HG02885 (cell line): ENCODE results near the gene GLDN.

ENCODE experiments used
- ATAC-seq: cut with Tn5 transposase; IDR thresholded peaks from one replicate; pipeline ENCODE4 v1.9.1; 2021; ENCODE audit warnings: mild to moderate bottlenecking; ENCODE audit not compliant: unreplicated experiment, poor library complexity

Gene GLDN

DNA sequence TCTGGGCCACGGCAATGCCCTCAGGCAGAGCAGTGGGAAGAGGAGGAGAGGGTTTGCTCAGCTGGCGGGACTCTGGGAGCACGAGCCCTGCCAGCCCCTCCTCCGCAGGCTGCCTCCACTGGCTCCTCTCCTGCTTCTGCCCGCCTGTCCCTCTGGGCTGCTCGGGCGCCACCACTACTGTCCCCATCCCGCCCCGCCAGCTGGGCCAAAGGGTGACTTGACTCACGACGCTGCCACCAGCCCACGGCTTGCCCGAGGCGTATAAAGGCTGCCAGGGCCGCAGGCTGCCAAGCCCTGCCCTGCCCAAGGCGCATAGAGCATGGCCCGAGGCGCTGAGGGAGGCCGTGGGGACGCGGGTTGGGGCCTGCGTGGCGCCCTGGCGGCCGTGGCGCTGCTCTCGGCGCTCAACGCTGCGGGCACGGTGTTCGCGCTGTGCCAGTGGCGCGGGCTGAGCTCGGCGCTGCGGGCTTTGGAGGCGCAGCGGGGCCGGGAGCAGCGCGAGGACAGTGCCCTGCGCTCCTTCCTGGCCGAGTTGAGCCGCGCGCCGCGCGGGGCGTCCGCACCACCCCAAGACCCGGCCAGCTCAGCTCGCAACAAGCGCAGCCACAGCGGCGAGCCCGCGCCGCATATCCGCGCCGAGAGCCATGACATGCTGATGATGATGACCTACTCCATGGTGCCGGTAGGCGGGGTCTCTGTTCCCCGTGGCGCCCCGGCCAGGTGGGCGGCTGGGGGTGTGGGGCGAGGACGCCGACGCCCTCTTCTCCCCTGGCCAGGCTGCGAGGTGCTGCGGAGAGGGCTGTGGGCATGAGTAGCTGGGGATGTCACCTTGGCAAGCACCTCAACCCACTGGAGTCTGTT, at the start of gene GLDN:
GLDN (plus strand) TSS at position 290 of the 861 bp plus-strand sequence; CDS start at position 320, 30 bp downstream.
- no peak for ATAC-seq

DNA sequence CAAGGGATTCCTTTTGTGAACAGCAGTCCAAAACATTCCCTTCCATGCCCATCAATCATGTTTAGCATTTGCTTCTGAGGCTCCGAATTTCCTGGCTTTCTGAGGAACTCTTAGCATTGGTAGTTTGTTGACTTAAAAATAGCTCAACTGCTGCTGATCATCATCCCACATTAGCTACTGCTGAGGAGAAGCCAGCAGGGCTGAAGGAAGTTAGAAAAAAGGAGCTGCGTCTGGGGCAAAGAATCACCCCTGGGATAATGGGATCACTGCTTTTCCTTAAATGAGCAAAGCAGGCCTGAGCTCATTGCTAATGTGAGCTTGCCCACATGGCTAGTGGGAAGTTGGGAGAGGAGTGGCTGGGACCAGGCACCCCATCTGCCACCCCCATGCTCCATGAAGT, 42.8 kb upstream of the GLDN start:
- no peak for ATAC-seq

DNA sequence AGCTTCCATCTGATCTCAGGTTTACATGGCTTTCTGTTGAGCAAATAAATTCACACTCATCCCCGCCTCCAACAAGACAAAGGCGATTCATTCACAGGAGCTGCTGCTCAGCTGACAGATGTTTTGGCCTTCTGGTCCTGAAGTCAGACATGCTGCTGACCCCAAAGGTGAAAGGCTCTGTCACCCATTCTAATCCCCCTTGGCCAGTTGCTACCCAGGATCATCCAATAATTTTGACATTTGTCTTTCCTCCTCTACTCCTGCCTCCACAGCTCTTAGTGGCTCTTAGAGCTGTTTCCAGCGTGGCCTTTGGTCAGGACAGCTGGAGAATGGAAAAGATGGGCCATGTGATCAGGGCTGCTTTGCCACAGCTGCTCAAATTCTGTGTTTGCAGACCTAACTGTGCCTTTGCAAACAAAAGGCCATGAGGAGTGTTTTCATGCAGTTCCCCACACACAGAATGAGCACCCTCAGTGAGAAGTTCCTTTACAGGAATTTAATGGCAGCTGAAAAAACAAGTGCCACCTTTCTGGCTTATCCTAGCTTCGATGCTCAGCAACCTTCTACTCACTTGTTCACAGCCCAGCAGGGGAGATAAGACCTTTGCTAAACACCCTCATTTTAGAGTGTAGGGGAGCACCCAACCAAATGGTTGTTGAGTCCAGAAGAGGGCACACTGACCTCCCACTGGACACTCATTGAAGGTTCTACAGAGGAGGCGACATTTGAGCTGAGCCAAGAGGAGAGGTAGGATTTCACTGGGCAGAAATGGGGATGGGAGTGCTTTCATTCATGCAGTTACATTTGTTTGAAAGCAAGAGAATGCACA, 42.1 kb upstream of the GLDN start:
- ATAC-seq, result no peak

DNA sequence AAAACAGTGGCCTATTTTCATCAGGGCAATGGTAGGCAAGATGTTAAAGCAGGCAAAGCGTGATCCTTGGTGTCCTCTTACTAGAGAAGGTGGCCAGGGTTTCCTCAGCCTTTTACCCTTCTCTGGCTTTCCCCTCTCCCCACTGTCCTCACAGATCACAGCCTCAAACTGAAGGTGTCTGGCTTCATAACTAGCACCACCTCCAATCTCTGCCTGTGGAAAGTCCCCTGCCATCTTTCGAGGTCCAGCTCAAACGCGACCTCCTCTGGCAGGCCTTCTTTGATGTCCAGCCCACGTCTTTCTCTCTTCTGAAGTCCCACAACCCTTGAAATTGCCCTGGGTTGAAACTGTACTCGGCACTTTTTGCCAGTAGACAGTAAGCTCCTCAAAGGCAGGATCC, 39.0 kb upstream of the GLDN start:
- no peak for ATAC-seq

DNA sequence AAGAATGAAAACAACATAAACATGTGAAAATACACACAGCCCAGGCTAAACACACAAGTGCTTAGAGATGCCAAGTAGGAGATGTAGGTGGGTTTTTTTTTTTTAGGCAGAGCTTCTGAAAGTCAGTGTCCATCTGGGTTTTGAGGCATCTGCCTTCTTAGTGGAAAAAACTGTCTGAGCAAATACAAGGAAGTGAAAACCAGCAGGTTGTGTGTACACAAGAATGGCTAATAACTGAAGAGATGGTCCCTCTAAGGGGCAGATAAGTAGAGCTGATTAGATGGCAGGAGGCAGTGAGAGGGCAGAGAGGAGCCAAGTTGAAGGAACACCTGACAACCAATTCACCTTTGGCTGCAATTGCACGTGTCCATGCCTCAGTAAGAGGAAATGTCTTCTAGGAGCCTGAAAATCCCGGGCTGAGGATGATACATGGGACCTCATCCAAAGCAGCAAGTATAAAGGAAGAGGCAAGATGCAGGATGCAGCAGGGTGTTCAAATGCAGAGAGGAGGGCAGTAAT, 37.9 kb upstream of the GLDN start:
- ATAC-seq, result no peak

DNA sequence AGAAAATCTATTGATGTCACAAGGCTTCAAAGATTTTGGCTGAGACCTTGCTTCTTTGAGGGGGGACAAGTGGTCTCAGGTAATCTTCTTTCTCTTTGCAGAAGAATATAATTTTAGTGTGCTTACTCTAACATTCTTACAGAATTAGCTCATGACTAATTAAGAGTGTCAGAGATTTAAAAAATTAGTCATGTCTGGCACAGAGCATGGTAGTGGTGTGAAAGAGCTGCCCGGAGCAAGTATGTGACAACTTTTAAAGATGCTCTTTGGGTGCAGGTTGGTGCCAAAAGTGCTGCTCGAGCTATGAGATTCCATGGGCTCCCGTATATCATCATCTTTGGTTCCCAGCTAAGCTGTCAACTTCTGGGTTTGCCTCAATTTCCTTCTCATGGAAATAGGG, 34.1 kb upstream of the GLDN start:
- no peak for ATAC-seq

DNA sequence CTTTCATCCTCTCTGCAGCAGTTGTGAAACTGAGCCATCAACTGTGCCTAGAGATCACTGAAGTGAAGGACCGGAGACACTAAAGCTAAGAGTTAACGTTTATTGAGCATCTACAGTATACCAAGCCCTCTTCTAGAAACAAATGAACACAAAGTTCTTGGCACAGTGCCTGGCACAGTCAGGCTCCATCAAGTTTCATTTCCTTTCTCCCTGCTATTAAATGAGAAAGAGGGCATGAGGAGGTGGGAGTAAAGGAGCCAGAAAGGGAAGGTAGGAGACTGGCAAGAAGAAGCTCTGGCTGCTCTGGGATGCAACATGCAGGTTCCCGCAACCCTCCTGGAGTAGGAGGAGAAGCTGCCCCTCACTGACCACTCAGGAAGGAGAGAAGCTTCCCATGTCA, 33.6 kb upstream of the GLDN start:
- no peak for ATAC-seq

DNA sequence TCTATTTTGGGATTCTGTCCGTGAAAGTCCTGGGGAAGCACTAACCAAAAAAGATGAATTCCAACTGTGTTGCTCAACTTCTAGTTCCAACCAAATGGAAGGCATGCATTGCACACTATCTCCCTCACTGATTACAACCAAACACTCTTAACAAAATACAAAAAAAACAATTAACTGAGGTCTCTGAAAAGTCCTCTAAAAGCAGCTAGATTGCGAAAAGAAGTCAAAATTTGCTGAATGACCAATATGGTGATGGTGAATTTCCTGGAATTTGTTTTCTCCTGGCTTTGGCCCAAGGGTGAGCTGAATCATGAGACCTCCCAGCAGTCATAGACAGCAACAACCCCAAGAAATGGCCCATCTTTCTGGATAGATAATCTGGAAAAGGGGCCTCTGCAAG, 31.4 kb upstream of the GLDN start:
- ATAC-seq, result no peak

DNA sequence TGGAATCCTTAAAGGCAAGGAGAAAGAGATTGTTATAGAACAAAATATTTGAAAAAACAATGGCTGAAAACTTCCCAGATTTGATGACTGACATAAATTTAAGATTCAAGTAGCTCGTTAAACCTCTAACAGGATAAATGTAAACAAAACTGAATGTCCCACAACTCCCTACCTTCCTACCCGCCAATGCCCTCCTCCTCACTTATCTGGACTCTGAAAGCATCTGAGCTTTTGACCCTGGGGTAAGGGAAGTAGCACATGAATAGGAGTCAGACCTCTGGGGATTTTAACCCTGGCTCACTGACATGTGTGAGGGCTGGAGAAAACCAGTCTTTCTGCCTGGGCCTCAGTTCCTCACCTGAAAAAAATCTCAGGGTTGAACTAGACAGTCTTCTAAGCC, 29.9 kb upstream of the GLDN start:
- ATAC-seq, result no peak

DNA sequence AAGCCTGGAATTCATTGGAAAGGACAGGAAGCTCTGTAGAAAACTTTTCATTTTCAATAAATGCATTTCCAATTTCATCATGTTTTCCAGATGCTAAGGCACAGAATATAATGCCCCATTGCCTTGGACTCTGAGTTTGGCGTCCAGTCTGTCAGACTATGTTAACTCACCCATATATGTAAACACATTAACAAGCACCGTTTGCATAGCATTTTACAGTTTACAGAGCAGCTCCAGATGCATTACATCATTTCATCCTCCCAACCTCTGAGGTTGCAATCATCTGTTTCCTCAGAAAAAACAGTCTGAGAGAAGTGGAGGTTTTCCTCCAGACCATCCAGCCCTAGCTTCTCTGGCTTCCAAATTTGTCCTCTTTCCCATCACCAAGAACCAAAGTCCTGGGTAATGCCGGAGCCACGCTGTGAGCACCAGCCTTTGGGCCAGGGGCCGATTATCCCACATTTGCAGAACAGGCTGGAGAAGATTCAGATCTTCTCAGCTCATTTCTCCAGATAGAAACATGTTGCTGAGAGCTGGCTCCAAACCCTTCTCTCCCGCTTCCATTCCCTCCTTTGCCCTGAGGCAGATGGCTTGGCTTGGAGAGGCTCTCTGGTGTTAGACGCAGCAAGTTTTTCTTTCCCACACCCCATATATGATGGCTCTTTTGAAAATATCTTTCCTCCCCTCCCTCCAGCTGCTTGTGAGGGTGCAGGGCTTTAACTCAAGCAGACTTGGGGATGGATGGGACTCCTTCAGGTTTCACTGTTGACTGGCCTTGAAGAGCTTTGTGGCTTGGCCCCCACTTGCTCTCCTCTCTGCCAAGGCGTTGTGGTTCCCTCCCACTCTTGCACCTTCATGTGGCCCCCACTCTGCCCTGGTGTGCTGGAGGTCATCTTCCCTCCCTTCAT, 29.0 kb upstream of the GLDN start:
- ATAC-seq, result no peak

DNA sequence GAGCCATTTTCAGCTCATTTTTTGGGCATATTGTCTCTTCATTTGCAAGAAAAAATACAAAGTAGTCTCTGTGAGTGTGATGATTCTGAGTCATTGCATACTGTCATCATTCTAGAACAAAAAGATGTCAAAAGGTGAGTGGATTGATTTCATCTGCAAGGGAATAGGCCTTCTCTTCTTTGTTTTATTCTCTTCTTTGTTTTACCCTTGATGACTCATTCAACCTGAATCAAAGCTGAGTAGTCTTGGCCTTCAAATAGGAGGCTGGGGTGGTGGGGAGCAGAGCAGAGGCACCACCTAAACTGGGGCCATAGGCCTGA, 28.4 kb upstream of the GLDN start:
- ATAC-seq, result no peak

DNA sequence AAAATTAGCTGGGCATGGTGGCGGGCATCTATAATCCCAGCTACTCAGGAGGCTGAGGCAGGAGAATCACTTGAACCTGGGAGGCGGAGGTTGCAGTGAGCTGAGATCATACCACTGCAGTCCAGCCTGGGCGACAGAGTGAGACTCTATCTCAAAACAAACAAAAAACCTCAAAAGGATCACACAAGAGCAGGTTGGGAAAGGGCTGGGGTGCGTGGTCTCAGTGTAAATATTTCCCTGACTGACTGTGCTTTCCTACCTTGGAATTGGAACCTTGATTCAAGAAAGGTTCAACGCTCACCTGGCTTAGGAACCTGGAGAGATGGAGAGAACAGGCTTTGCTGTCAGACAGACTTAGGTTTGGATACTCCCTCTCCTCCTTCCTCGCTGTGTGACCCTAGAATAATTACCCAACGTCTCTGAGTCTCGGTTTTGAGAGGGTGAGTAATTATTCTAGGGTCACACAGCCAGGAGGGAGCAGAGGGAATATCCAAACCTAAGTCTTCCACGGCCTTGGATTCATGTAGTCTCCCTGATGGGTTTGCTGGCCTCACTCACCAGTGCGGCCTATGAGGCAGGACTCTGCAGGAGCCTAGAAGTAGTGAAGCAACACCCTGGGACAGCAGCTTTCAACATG, 27.7 kb upstream of the GLDN start:
- no peak for ATAC-seq

DNA sequence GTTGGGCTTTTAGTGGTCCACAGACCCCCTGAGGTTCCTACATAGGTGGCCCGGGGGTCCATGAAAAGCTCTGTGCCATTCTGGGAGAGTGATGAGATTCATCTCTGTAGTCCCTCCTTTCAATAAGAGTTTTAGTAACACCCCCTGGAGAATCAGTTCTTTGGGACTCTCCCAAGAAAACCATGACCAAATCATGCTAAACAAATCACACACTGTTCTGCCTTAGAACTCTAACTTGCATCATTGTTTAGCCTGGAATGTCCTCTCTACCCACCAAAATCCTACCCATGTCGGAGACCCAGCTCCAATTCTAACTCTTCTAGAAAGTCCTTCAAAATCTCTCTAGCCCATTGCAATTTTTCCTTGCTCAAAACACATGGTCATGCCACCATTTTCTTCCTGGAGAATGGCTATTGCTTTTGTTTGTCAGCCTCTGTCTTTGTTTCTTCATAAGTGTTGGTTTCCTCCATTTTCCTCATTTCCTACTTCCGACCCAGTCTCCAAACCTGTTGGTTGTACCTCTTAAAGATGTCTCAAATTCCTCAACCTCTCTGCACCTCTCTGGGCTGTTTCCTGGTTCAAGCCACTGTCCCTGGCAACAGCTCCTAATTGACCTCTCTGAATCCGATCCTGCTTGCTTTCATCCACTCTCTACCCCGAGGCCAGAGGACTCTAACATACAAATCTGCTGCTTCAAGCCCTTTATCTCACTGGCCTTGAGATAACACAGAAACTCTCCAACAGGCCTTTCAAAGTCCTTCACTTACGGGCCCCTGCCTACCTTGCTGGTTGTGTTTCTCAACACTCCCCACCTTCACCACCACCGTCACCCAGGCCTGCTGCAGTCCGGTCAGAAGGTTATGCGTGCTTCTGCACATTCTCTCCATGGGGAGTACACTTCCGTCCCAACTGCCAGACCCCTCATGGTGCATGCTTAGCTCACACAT, 26.8 kb upstream of the GLDN start:
- ATAC-seq, result no peak

DNA sequence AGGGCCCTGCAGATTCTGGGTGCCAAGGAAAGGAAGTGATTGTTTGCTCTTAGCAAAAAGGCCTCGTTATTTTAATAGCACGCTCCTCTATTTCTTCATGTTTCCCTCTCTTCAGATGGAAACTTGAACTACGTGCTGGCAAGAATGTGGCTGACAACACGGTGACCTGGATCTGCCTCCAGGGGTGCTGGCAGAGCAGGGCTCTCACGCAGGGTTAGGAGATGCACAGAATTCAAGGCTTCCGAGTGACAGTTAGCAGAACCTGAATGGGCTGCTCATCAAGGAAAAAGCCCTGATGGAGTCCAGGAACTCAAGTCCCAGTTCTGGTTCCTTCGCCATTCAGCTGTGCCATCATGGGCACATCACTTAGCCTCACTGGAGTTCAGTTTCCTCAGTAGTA, 25.7 kb upstream of the GLDN start:
- ATAC-seq, result no peak

DNA sequence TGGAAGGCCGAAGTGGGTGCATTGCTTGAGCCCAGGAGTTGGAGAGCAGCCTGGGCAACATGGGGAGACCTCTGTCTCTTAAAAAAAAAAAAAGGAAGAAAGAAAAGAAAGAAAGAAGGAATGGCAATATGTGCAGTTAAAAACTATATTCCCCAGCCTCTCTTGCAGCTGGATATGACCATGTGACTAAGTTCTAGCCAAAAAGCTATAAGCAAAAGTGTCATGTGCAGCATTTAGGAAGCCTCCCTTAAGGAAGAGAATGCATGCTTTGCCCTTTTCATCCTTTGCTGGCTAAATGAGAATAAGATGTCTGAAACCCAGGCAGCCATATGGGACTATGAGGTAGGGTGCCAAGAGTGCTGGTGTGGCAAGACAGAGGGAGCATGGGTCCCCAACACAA, 24.8 kb upstream of the GLDN start:
- ATAC-seq, result no peak

DNA sequence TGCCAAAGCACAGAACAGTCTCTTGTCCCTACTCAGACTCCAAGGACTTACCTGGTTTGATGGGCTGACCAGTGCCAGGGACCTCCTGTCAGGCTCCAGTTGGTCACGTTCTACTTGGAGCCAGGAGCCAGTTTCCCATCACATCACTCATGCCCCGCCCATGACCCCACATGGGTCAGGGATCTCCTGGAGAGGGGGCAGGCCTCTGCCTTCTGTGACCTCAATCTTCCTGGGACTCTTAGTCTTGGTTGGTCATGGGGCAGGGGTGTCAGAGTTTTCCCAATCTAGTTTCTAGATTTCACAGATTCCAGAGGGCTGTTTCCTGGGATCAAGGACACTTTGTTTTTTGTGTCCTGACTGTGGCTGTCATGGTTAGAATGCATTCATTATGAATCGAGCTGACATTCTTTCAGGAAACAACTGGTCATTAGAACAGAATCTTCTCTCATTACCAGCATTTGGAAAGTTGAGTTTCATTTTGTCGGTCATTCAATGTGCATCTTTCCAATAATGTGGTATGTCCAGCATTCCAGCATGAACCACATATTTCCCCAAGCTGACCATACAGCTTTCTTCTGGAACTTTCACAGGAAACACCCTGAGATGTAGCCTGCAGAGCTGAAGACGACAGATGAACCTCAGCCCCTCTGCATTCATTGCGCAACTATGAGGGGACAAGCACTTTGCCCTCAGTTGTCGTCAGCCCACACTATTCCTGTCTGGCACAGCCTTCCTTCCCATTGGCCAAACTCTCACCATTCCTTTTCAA, 22.9 kb upstream of the GLDN start:
- ATAC-seq, result no peak

DNA sequence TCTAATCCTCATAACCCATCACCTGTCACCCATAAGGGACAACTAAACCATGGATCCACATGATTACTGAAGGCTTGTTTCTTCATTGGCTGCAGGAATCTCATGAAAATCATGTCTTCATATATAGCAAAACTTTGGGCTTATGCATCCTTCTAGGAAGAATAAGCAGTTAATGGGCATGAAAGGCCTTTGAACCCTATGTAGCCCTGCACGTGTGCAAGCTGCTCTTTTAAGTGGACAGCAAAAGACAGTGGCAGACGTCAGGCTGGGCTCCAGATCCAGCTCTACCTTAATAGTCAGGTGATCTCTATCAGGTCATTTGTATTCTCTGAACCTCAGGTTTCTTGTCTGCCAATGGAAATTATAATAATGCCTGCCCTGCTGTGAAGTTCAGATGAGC, 21.9 kb upstream of the GLDN start:
- ATAC-seq, result no peak

DNA sequence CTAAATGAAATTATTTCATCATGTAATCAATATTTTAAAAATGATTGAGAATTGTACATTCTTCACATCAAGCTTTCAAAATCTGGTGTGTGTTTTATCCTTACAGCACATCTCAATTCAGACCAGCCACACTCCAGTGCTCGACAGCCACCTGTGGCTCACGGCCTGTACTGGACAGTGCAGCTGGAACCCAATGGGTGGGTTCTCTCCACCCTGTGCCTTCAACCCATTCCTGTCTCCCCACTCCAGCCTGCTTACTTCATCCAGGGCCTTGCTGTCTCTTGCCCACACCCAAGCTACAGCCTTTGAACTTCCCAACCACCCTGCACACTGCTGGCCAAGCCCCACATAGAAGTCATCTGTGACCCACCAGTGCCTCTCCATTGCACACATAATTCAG, 20.6 kb upstream of the GLDN start:
- ATAC-seq, result no peak
